ENCODE data around the gene SIT1. TPM values are rescaled to one million over a fixed set of nuclear protein-coding genes. Genes with fewer than 3 reads are reported as not detected.
A peak's percentile ranks its signal among the peaks of the same experiment; 100 is the strongest.

The SIT1 gene
- total and polyA plus RNA-seq, 12 donors, result 0.19 to 3.6 (median 0.31) TPM; not detected in 5

DNA sequence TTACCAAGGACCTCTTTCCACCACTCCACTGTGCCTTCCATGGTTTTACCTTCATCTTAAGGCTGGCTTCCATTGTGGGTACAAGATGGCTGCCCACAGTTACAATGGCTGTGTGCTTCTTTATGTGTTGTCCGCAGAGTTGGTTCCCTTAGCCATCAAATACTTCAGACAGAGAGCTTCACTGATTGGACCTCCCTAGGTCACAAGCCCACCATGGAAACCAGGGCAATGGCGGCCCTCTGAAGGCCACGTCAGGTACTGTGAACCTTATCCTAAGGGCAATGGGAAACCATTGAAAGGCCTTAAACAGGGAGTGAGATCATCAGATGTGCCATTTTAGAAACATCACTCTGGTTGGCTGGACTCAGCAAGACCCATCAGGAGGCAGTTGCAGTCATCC is 17.2 kb upstream of the SIT1 start:
- no peak for DNase-seq
- TF ChIP-seq CTCF (IDR thresholded peaks at IDR 0.05), result no peak
- no peaks in the 10 kb centered on the region for H3K27me3 ChIP-seq
- intact Hi-C loops (cut with DNase I), result loop anchor here in 2 of 10 donors (10.0 kb wide), 1 partner anchor 57 kb away; no protein-coding TSS in a partner anchor
- peaks cover 0 to 21% (median 15%) of the 10 kb centered on the region in 9 donors for H3K4me1 ChIP-seq
- no peak overlapping the region for H3K4me3 ChIP-seq
- no peak overlapping the region for H3K27ac ChIP-seq
- WGBS, 2 donors, result 96 to 99% methylated on average over 3 of the region's 3 CpGs
- H3K36me3 ChIP-seq, result no peaks in the 10 kb centered on the region
- no peaks in the 10 kb centered on the region for H3K9me3 ChIP-seq
- ATAC-seq, result no peak

DNA sequence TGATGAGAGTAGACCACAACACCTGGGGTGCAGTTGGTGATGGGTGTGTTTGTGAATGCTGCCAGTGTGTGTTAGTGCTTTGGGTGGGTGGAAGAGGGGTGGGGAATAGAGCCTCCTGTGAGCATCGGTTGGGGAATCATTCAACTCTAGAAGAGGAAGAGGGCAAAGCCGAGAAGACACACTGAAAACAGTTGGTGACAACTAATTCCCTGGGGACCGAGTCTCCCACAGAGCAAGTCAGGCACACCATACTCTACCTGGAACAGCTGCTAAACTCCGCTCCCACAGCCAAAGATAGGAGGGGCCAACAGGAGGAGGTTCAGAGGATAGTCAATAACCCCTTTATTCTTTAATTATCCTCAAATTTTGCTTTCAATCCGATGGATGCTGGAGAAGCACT is 15.8 kb upstream of the SIT1 start:
- DNase-seq (no peak), ATAC-seq (no peak)
- peaks cover 0 to 33% (median 18%) of the 10 kb centered on the region in 9 donors for H3K4me1 ChIP-seq
- TF ChIP-seq CTCF (IDR thresholded peaks at IDR 0.05), result no peak
- peaks cover 0 to 11% (median 0%) of the 10 kb centered on the region in 9 donors for H3K36me3 ChIP-seq
- H3K9me3 ChIP-seq, result no peaks in the 10 kb centered on the region
- no peak overlapping the region for H3K27ac ChIP-seq
- H3K27me3 ChIP-seq, result no peaks in the 10 kb centered on the region
- 92% methylated on average over 5 of the region's 5 CpGs for whole genome bisulfite sequencing, 2 donors
- intact Hi-C loops (cut with DNase I), result loop anchor here in 2 of 10 donors (10.0 kb wide), 1 partner anchor 58 kb away; no protein-coding TSS in a partner anchor
- H3K4me3 ChIP-seq, result no peak overlapping the region

GRCh38 chr9:35666045-35666444 is 15.3 kb upstream of the SIT1 start:
- peaks cover 0 to 16% (median 0%) of the 10 kb centered on the region in 9 donors for H3K36me3 ChIP-seq
- no peaks in the 10 kb centered on the region for H3K27me3 ChIP-seq
- intact Hi-C loops (cut with DNase I), result loop anchor here in 2 of 10 donors (10.0 kb wide), 1 partner anchor 59 kb away; no protein-coding TSS in a partner anchor
- WGBS, 2 donors, result 70 to 71% methylated on average over 1 of the region's 1 CpG
- ATAC-seq (no peak), DNase-seq (no peak)
- no peak for TF ChIP-seq CTCF (IDR thresholded peaks at IDR 0.05)
- no peak overlapping the region for H3K4me3 ChIP-seq
- peaks cover 0 to 38% (median 22%) of the 10 kb centered on the region in 9 donors for H3K4me1 ChIP-seq
- H3K9me3 ChIP-seq, result no peaks in the 10 kb centered on the region
- H3K27ac ChIP-seq, result no peak overlapping the region

GRCh38 chr9:35665471-35665818 is 14.7 kb upstream of the SIT1 start:
- TF ChIP-seq CTCF (IDR thresholded peaks at IDR 0.05), result no peak
- H3K27me3 ChIP-seq, result no peaks in the 10 kb centered on the region
- H3K27ac ChIP-seq, result peak overlapping the region in 8 of 10 donors; percentile 31 to 78 (median 61)
- ATAC-seq (no peak), DNase-seq (no peak)
- 32 to 34% methylated on average over 5 of the region's 5 CpGs for WGBS, 2 donors
- intact Hi-C loops (cut with DNase I), result loop anchor here in 3 of 10 donors (2.0 to 10.0 kb wide), 2 partner anchors 21 to 59 kb away; no protein-coding TSS in a partner anchor
- no peaks in the 10 kb centered on the region for H3K9me3 ChIP-seq
- peak overlapping the region in 9 of 10 donors; percentile 36 to 67 (median 58) for H3K4me3 ChIP-seq
- H3K4me1 ChIP-seq, result peaks cover 0 to 43% (median 28%) of the 10 kb centered on the region in 9 donors
- peaks cover 0 to 22% (median 5%) of the 10 kb centered on the region in 9 donors for H3K36me3 ChIP-seq
